Neural cell (in vitro differentiated cells): ENCODE measurements around the gene CCNE1.

Experiments
- CTCF ChIP-seq: fragments of 450-650 bp; IDR thresholded peaks from 2 replicates; pipeline ENCODE4 v1.5.1; 2014; ENCODE audit warnings: antibody characterized with exemption, mild to moderate bottlenecking, moderate library complexity; ENCODE audit not compliant: poor library complexity, severe bottlenecking
- EZH2 ChIP-seq: fragments of 200-600, 300-800 bp; shearing (Covaris generic), sonication (generic); IDR thresholded peaks from 2 replicates; pipeline ENCODE4 v1.6.1; 2014; ENCODE audit warnings: antibody characterized with exemption, low read length, borderline replicate concordance, mild to moderate bottlenecking; ENCODE audit not compliant: insufficient read depth, poor library complexity, severe bottlenecking
- POLR2AphosphoS5 ChIP-seq: IDR thresholded peaks from 2 replicates; pipeline ENCODE4 v1.6.1; 2012

GRCh38 chr19:29836409-29836825, 24.6 kb downstream of the CCNE1 start:
- TF ChIP-seq POLR2AphosphoS5: no peak
- TF ChIP-seq CTCF: no peak
- TF ChIP-seq EZH2: no peak
